Progenitor cell of endocrine pancreas (in vitro differentiated cells): ENCODE measurements around the gene NFIL3. TPM values are rescaled to one million over a fixed set of nuclear protein-coding genes. Genes with fewer than 3 reads are reported as not detected.

ENCODE experiments used
- DNase-seq: peaks from one replicate; pipeline ENCODE4 v3.0.0; 2021; ENCODE audit warnings: low spot score; ENCODE audit not compliant: unreplicated experiment
- H3K27ac Mint-ChIP-seq: 2 replicates; pipeline ENCODE4 v1.8.0; 2021; ENCODE audit warnings: mild to moderate bottlenecking, moderate library complexity, mixed read lengths
- H3K27me3 Mint-ChIP-seq: 2 replicates; pipeline ENCODE4 v1.8.0; 2021; ENCODE audit warnings: mixed read lengths
- H3K36me3 Mint-ChIP-seq: 2 replicates; pipeline ENCODE4 v1.8.0; 2022; ENCODE audit warnings: mixed read lengths; ENCODE audit not compliant: insufficient read depth
- H3K4me1 Mint-ChIP-seq: 2 replicates; pipeline ENCODE4 v1.8.0; 2021; ENCODE audit warnings: low read depth, mixed read lengths
- H3K4me3 Mint-ChIP-seq: 2 replicates; pipeline ENCODE4 v1.8.0; 2021; ENCODE audit warnings: low read depth, mild to moderate bottlenecking, moderate library complexity, mixed read lengths
- H3K9me3 Mint-ChIP-seq: 2 replicates; pipeline ENCODE4 v1.8.0; 2021; ENCODE audit warnings: low read depth, mixed read lengths
- total RNA-seq: library from RNA; stranded (reverse); gene quantifications from 2 replicates; pipeline ENCODE4 v1.2.1, GENCODE V29; 2021
- TF ChIP-seq, protein P1 (sequence below): fragments of 200-600 bp; sonication (generic); IDR thresholded peaks from one replicate; pipeline ENCODE4 v1.5.0; 2021; ENCODE audit warnings: antibody characterized with exemption, mild to moderate bottlenecking; ENCODE audit not compliant: unreplicated experiment

The NFIL3 gene
- total RNA-seq, 1 donor from 2014 or later, result 22.0 TPM

GRCh38 chr9:91361291-91362050 lies 62.2 kb downstream of the NFIL3 start, which contains the start of gene AUH:
AUH (minus strand) TSS chr9:91361918; CDS start chr9:91361889, 29 bp downstream.
- no peaks in the 10 kb centered on the region for H3K9me3 Mint-ChIP-seq
- H3K4me1 Mint-ChIP-seq, result peaks cover 18% of the 10 kb centered on the region
- TF ChIP-seq, protein P1, sequence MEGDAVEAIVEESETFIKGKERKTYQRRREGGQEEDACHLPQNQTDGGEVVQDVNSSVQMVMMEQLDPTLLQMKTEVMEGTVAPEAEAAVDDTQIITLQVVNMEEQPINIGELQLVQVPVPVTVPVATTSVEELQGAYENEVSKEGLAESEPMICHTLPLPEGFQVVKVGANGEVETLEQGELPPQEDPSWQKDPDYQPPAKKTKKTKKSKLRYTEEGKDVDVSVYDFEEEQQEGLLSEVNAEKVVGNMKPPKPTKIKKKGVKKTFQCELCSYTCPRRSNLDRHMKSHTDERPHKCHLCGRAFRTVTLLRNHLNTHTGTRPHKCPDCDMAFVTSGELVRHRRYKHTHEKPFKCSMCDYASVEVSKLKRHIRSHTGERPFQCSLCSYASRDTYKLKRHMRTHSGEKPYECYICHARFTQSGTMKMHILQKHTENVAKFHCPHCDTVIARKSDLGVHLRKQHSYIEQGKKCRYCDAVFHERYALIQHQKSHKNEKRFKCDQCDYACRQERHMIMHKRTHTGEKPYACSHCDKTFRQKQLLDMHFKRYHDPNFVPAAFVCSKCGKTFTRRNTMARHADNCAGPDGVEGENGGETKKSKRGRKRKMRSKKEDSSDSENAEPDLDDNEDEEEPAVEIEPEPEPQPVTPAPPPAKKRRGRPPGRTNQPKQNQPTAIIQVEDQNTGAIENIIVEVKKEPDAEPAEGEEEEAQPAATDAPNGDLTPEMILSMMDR, result peak; percentile 40
- DNase-seq, result peak; percentile 85
- peak within 1 kb of the TSS; percentile 96 for H3K4me3 Mint-ChIP-seq
- no peaks in the 10 kb centered on the region for H3K27me3 Mint-ChIP-seq
- H3K27ac Mint-ChIP-seq, result peak within 1 kb of the TSS; percentile 97
- H3K36me3 Mint-ChIP-seq, result peaks cover 3% of the 10 kb centered on the region

DNA sequence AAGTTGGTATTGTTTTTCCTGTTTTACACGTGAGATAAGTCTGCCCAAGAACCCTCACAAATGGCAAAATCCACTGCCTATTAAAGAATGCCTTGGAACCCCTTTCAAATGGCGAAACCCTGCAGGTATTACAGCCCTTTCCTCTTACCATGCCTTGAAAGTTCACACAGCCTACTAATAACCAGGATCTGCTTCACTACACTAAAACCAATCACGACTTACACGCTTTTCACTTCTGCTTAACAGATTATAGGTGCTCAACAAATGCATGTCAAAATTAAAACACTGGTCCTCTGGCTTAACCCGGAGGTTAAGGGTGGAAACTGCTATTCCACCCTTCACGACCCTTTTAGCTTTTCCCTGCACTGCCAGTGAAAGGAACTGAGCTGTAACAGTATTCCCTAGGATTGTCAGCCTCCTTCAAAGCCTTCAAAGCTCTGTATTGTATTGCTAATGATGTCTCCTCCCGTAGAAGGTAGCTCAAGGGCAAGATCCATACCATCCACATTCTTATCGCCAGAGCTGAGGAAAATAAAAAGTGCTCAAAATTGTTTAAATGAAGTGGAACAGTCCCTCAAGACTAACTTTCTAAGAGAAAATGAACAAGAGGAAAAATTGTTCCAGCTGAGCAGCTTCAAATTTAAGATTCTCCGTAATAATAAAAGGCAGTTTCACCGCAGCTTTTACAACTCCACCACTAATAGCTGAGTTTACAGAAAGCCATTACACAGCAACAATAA lies 62.9 kb downstream of the NFIL3 start:
- H3K4me3 Mint-ChIP-seq, result peak overlapping the region; percentile 96
- TF ChIP-seq, protein P1, result no peak
- H3K4me1 Mint-ChIP-seq, result peaks cover 18% of the 10 kb centered on the region
- no peaks in the 10 kb centered on the region for H3K9me3 Mint-ChIP-seq
- peak overlapping the region; percentile 97 for H3K27ac Mint-ChIP-seq
- H3K36me3 Mint-ChIP-seq, result peaks cover 6% of the 10 kb centered on the region
- no peak for DNase-seq
- H3K27me3 Mint-ChIP-seq, result no peaks in the 10 kb centered on the region

GRCh38 chr9:91359734-91360470 lies 63.7 kb downstream of the NFIL3 start:
- Mint-ChIP-seq H3K27me3 (no peaks in the 10 kb centered on the region), H3K4me1 (peaks cover 18% of the 10 kb centered on the region), H3K27ac (peak overlapping the region; percentile 97), H3K36me3 (peaks cover 6% of the 10 kb centered on the region), H3K4me3 (peak overlapping the region; percentile 96), H3K9me3 (no peaks in the 10 kb centered on the region)
- no peak for DNase-seq
- TF ChIP-seq, protein P1, result no peak

GRCh38 chr9:91359083-91359482 lies 64.5 kb downstream of the NFIL3 start:
- H3K27me3 Mint-ChIP-seq, result no peaks in the 10 kb centered on the region
- DNase-seq, result no peak
- peaks cover 10% of the 10 kb centered on the region for H3K36me3 Mint-ChIP-seq
- peak overlapping the region; percentile 16 for H3K4me3 Mint-ChIP-seq
- peaks cover 18% of the 10 kb centered on the region for H3K4me1 Mint-ChIP-seq
- TF ChIP-seq, protein P1, result no peak
- no peak overlapping the region for H3K27ac Mint-ChIP-seq
- no peaks in the 10 kb centered on the region for H3K9me3 Mint-ChIP-seq

Other genes with a start within 250 kb of the NFIL3 start
- gene AUH, start 61.9 kb downstream of the NFIL3 start, total RNA-seq, result 24.9 and 31.1 TPM in 2 replicates